ENCODE results near the gene NAT10.

NAT10 gene

DNA sequence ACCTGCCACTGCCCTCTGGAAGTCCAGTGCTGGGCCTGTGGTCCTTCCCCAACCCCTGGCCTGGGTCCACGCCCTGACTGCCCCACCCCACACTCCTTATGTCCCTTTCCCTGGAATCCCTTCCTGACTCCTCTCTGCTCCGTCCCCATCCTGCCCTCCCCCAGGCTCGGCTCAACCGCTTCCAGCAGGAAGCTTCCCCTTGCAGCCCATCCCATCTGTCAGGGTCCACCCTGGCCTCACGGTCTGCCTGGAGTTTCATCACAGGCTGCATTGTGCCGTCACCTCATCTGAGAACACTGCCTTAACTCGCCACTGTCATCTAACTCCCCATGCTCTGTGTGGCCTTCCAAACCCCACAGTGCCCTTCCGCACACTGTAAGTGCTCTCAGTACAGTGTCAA lies 64.3 kb downstream of the NAT10 start:
- Histone ChIP-seq H3K27me3 (ENCODE audit: low read length) (no peaks in the 10 kb centered on the region), H3K4me3 (ENCODE audit: insufficient read depth, low read length, poor library complexity, severe bottlenecking) (no peak overlapping the region), H3K4me2 (ENCODE audit: low read depth, low read length, poor library complexity, severe bottlenecking) (no peak overlapping the region), H3K36me3 (ENCODE audit: low read length) (no peaks in the 10 kb centered on the region), H4K20me1 (ENCODE audit: low read depth, low read length) (no peaks in the 10 kb centered on the region), H3K9me3 (ENCODE audit: insufficient read depth, low read length) (no peaks in the 10 kb centered on the region), H3K79me2 (ENCODE audit: insufficient read depth, low read length) (no peaks in the 10 kb centered on the region), H3K9ac (ENCODE audit: low read length) (no peak overlapping the region), H2AFZ (ENCODE audit: low read depth, low read length, severe bottlenecking) (no peak overlapping the region), H3F3A (ENCODE audit: insufficient read depth) (no peaks in the 10 kb centered on the region), H3K9me2 (replicated peaks; ENCODE audit: insufficient read depth, low read length) (no peaks in the 10 kb centered on the region), H3K27ac (ENCODE audit: low read depth, low read length) (no peak overlapping the region)
- no peak for TF ChIP-seq EZH2phosphoT487 (conservative IDR thresholded peaks at IDR 0.05; ENCODE audit: low read length)
- TF ChIP-seq, protein P1, sequence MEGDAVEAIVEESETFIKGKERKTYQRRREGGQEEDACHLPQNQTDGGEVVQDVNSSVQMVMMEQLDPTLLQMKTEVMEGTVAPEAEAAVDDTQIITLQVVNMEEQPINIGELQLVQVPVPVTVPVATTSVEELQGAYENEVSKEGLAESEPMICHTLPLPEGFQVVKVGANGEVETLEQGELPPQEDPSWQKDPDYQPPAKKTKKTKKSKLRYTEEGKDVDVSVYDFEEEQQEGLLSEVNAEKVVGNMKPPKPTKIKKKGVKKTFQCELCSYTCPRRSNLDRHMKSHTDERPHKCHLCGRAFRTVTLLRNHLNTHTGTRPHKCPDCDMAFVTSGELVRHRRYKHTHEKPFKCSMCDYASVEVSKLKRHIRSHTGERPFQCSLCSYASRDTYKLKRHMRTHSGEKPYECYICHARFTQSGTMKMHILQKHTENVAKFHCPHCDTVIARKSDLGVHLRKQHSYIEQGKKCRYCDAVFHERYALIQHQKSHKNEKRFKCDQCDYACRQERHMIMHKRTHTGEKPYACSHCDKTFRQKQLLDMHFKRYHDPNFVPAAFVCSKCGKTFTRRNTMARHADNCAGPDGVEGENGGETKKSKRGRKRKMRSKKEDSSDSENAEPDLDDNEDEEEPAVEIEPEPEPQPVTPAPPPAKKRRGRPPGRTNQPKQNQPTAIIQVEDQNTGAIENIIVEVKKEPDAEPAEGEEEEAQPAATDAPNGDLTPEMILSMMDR (IDR thresholded peaks at IDR 0.05; ENCODE audit: insufficient read depth, low read length, poor library complexity, severe bottlenecking), result no peak

DNA sequence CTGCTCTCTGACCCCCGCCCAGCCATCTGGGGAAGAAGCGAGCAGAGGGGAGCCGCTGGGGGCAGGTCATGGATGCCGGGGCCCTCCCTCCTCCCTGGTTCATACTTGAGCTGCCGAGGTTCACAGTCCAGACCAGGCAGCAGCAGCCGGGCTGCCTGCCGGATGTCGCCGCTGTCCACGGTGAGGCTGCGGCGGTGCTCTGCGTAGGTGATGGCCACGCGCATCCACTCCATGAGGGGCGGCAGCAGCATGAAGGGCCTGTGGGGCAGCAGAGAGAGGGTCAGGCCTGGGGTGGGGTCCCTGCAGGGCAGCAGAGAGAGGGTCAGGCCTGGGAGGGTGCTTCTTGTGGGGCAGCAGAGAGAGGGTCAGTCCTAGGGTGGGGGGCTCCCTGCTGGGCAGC lies 67.6 kb downstream of the NAT10 start:
- H3F3A ChIP-seq (ENCODE audit: insufficient read depth), result no peaks in the 10 kb centered on the region
- H3K36me3 ChIP-seq (ENCODE audit: low read length), result no peaks in the 10 kb centered on the region
- H3K4me3 ChIP-seq (ENCODE audit: insufficient read depth, low read length, poor library complexity, severe bottlenecking), result no peak overlapping the region
- H3K79me2 ChIP-seq (ENCODE audit: insufficient read depth, low read length), result no peaks in the 10 kb centered on the region
- no peak overlapping the region for H3K27ac ChIP-seq (ENCODE audit: low read depth, low read length)
- no peaks in the 10 kb centered on the region for H3K9me2 ChIP-seq (replicated peaks; ENCODE audit: insufficient read depth, low read length)
- H2AFZ ChIP-seq (ENCODE audit: low read depth, low read length, severe bottlenecking), result no peak overlapping the region
- H4K20me1 ChIP-seq (ENCODE audit: low read depth, low read length), result no peaks in the 10 kb centered on the region
- no peak overlapping the region for H3K9ac ChIP-seq (ENCODE audit: low read length)
- no peaks in the 10 kb centered on the region for H3K9me3 ChIP-seq (ENCODE audit: insufficient read depth, low read length)
- H3K27me3 ChIP-seq (ENCODE audit: low read length), result no peaks in the 10 kb centered on the region
- no peak overlapping the region for H3K4me2 ChIP-seq (ENCODE audit: low read depth, low read length, poor library complexity, severe bottlenecking)
- TF ChIP-seq EZH2phosphoT487 (conservative IDR thresholded peaks at IDR 0.05; ENCODE audit: low read length), result no peak
- TF ChIP-seq, protein P1 (IDR thresholded peaks at IDR 0.05; ENCODE audit: insufficient read depth, low read length, poor library complexity, severe bottlenecking), result no peak

DNA sequence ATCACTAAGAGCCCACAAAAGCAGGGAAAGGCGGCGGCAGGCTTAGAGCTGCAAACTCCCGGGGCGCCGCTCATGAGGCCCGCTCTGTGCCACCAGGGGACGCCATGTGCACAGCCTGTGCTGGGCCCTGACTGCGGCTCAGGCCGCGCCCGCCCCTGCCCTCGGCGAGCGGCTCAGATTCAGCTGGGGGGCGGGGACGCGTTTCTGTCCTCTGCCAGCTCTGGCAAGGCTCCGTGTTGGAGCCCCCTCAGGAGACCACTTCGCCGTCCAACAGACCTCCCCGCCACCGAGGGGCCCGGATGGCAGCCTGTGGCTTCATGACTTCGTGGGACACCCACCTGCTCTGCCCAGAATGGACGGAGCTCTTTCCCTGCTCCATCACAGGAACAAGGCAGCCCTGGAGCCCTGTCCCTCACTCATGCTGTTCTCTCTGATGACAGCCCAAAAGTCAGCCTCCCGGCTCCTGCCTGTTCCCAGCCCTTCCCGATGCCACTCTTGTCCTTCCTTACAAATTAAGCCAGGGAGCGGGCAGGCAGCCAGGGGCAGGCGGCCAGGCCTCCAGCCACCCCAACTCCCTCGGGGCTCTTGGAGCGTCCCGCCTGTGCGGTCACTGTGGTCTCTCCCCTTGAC lies 69.1 kb downstream of the NAT10 start:
- H2AFZ ChIP-seq (ENCODE audit: low read depth, low read length, severe bottlenecking), result no peak overlapping the region
- no peaks in the 10 kb centered on the region for H4K20me1 ChIP-seq (ENCODE audit: low read depth, low read length)
- no peak overlapping the region for H3K9ac ChIP-seq (ENCODE audit: low read length)

More for the DNA sequence above, 69.1 kb downstream of the NAT10 start:
- H3K27me3 ChIP-seq (ENCODE audit: low read length), result no peaks in the 10 kb centered on the region
- no peaks in the 10 kb centered on the region for H3K9me3 ChIP-seq (ENCODE audit: insufficient read depth, low read length)
- no peaks in the 10 kb centered on the region for H3K79me2 ChIP-seq (ENCODE audit: insufficient read depth, low read length)
- no peak overlapping the region for H3K4me2 ChIP-seq (ENCODE audit: low read depth, low read length, poor library complexity, severe bottlenecking)
- no peaks in the 10 kb centered on the region for H3F3A ChIP-seq (ENCODE audit: insufficient read depth)
- TF ChIP-seq, protein P1 (IDR thresholded peaks at IDR 0.05; ENCODE audit: insufficient read depth, low read length, poor library complexity, severe bottlenecking), result peak; percentile 24
- no peak for TF ChIP-seq EZH2phosphoT487 (conservative IDR thresholded peaks at IDR 0.05; ENCODE audit: low read length)
- no peaks in the 10 kb centered on the region for H3K36me3 ChIP-seq (ENCODE audit: low read length)
- no peaks in the 10 kb centered on the region for H3K9me2 ChIP-seq (replicated peaks; ENCODE audit: insufficient read depth, low read length)
- H3K27ac ChIP-seq (ENCODE audit: low read depth, low read length), result no peak overlapping the region
- no peak overlapping the region for H3K4me3 ChIP-seq (ENCODE audit: insufficient read depth, low read length, poor library complexity, severe bottlenecking)
